Lower leg skin (tissue), 3 donors: ENCODE measurements around the gene KISS1R.

Experiments used
- POLR2A ChIP-seq, 2 donors: fragments of 450-650 bp; IDR thresholded peaks; one replicate each; pipeline ENCODE4 v1.6.1; 2016 to 2017; ENCODE audit warnings: antibody characterized with exemption in 2 of 2, mild to moderate bottlenecking in 1 of 2, moderate library complexity in 1 of 2
- TF ChIP-seq, protein P1 (sequence below), 3 donors: fragments of 450-650 bp; IDR thresholded peaks; one replicate each; pipeline ENCODE4 v1.5.1; 2016; ENCODE audit warnings: antibody characterized with exemption in 3 of 3, mild to moderate bottlenecking in 3 of 3, moderate library complexity in 2 of 3

DNA sequence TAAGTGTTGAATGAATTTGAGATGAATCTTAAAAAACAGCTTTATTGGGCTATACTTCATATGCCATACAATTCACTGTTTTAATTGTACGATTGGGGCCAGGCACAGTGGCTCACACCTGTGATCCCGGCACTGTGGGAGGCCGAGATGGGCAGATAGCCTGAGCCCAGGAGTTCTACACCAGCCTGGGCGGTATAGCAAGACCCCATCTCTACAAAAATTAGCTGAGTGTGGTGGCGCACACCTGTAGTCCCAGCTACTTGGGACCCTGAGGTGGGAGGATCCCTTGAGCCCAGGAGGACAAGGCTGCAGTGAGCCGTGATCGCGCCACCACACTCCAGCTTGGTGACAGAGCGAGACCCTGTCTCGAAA lies 19.0 kb downstream of the KISS1R start:
- TF ChIP-seq, protein P1, sequence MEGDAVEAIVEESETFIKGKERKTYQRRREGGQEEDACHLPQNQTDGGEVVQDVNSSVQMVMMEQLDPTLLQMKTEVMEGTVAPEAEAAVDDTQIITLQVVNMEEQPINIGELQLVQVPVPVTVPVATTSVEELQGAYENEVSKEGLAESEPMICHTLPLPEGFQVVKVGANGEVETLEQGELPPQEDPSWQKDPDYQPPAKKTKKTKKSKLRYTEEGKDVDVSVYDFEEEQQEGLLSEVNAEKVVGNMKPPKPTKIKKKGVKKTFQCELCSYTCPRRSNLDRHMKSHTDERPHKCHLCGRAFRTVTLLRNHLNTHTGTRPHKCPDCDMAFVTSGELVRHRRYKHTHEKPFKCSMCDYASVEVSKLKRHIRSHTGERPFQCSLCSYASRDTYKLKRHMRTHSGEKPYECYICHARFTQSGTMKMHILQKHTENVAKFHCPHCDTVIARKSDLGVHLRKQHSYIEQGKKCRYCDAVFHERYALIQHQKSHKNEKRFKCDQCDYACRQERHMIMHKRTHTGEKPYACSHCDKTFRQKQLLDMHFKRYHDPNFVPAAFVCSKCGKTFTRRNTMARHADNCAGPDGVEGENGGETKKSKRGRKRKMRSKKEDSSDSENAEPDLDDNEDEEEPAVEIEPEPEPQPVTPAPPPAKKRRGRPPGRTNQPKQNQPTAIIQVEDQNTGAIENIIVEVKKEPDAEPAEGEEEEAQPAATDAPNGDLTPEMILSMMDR (IDR thresholded peaks at IDR 0.05) = no peak
- TF ChIP-seq POLR2A (IDR thresholded peaks at IDR 0.05) = no peak
